NCI-H1092 treated with DMSO at 0.1 percent for 48 hours (cell line): Measurements from ENCODE around the gene CNN2.
A peak's percentile ranks its signal among the peaks of the same experiment; 100 is the strongest.

Source experiments
- DNase-seq: peaks from one replicate; lab custom pipeline; 2025; lab: John Stamatoyannopoulos, UW

Gene CNN2

GRCh38 chr19:995051-995827, 31.2 kb upstream of the CNN2 start:
- peak; percentile 88 for DNase-seq

- peak; percentile 48 for DNase-seq
These were observed 30.2 kb upstream of the CNN2 start for GRCh38 chr19:996051-996838.

GRCh38 chr19:998064-998463, 28.3 kb upstream of the CNN2 start:
- DNase-seq, result no peak

- DNase-seq, result no peak
These were observed 27.1 kb upstream of the CNN2 start for GRCh38 chr19:999379-999719.

GRCh38 chr19:1000095-1000494, 26.3 kb upstream of the CNN2 start, which contains the start of gene GRIN3B:
Gene GRIN3B (plus strand): TSS chr19:1000419. CDS start chr19:1000438, 19 bp downstream.
- no peak for DNase-seq

GRCh38 chr19:1000591-1001537, 25.5 kb upstream of the CNN2 start:
- DNase-seq, result no peak

- DNase-seq, result peak; percentile 22
These were observed 24.8 kb upstream of the CNN2 start for GRCh38 chr19:1001538-1002166.

GRCh38 chr19:1002600-1002999, 23.8 kb upstream of the CNN2 start:
- DNase-seq, result no peak

- DNase-seq, result no peak
These were observed 23.1 kb upstream of the CNN2 start for GRCh38 chr19:1003283-1003682.

GRCh38 chr19:1004204-1004802, 22.1 kb upstream of the CNN2 start:
- no peak for DNase-seq

GRCh38 chr19:1004803-1005664, 21.4 kb upstream of the CNN2 start:
- DNase-seq, result no peak

GRCh38 chr19:1006711-1007398, 19.6 kb upstream of the CNN2 start:
- DNase-seq, result no peak

- no peak for DNase-seq
These were observed 18.8 kb upstream of the CNN2 start for GRCh38 chr19:1007399-1008251.

GRCh38 chr19:1008268-1009040, 18.0 kb upstream of the CNN2 start:
- no peak for DNase-seq

- DNase-seq, result no peak
These were observed 17.1 kb upstream of the CNN2 start for GRCh38 chr19:1009041-1009980.

- DNase-seq, result no peak
These were observed 16.3 kb upstream of the CNN2 start for GRCh38 chr19:1009981-1010538.
